Fibroblast of lung (primary cell): ENCODE data around the gene TIMM29. TPM values are rescaled to one million over a fixed set of nuclear protein-coding genes. Genes with fewer than 3 reads are reported as not detected.

Experiments used
- DNase-seq, 2 donors: peaks; one replicate each; pipeline versions ENCODE4 v3.0.0 to v3.0.0-alpha.2; 2010; ENCODE audit warnings: low read depth in 2 of 2
- H2AFZ ChIP-seq: 2 replicates; pipeline ENCODE4 v1.5.1; 2012; ENCODE audit warnings: low read length, control low read depth, inconsistent platforms
- H3K27ac ChIP-seq: 2 replicates; pipeline ENCODE4 v1.5.1; 2011; ENCODE audit warnings: low read length, control low read depth; ENCODE audit not compliant: insufficient read depth
- H3K27me3 ChIP-seq: 2 replicates; pipeline ENCODE4 v1.5.1; 2011; ENCODE audit warnings: mild to moderate bottlenecking, low read length; ENCODE audit not compliant: control insufficient read depth, insufficient read depth
- H3K36me3 ChIP-seq: 2 replicates; pipeline ENCODE4 v1.5.1; 2011; ENCODE audit warnings: low read length; ENCODE audit not compliant: control insufficient read depth, insufficient read depth
- H3K4me1 ChIP-seq: 2 replicates; pipeline ENCODE4 v1.5.1; 2011; ENCODE audit warnings: low read length; ENCODE audit not compliant: control insufficient read depth, insufficient read depth; ENCODE audit errors: extremely low read depth
- H3K4me2 ChIP-seq: 2 replicates; pipeline ENCODE4 v1.5.1; 2011; ENCODE audit warnings: low read length, control low read depth; ENCODE audit not compliant: insufficient read depth; ENCODE audit errors: extremely low read depth
- H3K4me3 ChIP-seq, 4 experiments: fragments of 200-600 bp in 1 of 4; sonication (generic) in 1 of 4; replicated peaks in 1 of 4; 2 replicates each; pipeline ENCODE4 v1.5.1; 2011 to 2016; ENCODE audit warnings: low read length in 4 of 4, low read depth in 3 of 4, mild to moderate bottlenecking in 3 of 4, control low read depth in 2 of 4, inconsistent platforms in 1 of 4, mixed read lengths in 1 of 4; ENCODE audit not compliant: insufficient read depth in 1 of 4; ENCODE audit errors: control extremely low read depth in 1 of 4
- H3K79me2 ChIP-seq: 2 replicates; pipeline ENCODE4 v1.5.1; 2012; ENCODE audit warnings: mild to moderate bottlenecking, low read length, inconsistent platforms; ENCODE audit not compliant: control insufficient read depth, insufficient read depth
- H3K9ac ChIP-seq: 2 replicates; pipeline ENCODE4 v1.5.1; 2011; ENCODE audit warnings: mild to moderate bottlenecking, low read length, control low read depth; ENCODE audit not compliant: insufficient read depth
- H3K9me3 ChIP-seq: 2 replicates; pipeline ENCODE4 v1.5.1; 2012; ENCODE audit warnings: low read depth, low read length; ENCODE audit not compliant: control insufficient read depth, insufficient read depth
- H4K20me1 ChIP-seq: 2 replicates; pipeline ENCODE4 v1.5.1; 2011; ENCODE audit warnings: low read length; ENCODE audit not compliant: control insufficient read depth, insufficient read depth; ENCODE audit errors: extremely low read depth
- EZH2 ChIP-seq: IDR thresholded peaks from 2 replicates; pipeline ENCODE4 v1.5.1; 2012; ENCODE audit warnings: low read length, control low read depth, mild to moderate bottlenecking; ENCODE audit errors: missing control alignments
- polyA plus RNA-seq, 2 donors: library from polyadenylated mRNA; depleted of rRNA in 1 of 2; stranded (reverse) in 1 of 2; unstranded in 1 of 2; fragments of >200 nt; gene quantifications; 2 replicates each; pipeline ENCODE4 v1.2.1, GENCODE V29; 2011 to 2012; ENCODE audit warnings: missing spikeins in 1 of 2
- total RNA-seq: library from RNA; depleted of rRNA; stranded (reverse); fragments of >200 nt; gene quantifications from 2 replicates; pipeline ENCODE4 v1.2.1, GENCODE V29; 2014
- TF ChIP-seq, protein P1 (sequence below), 2 donors: IDR thresholded peaks in 1 of 2; conservative IDR thresholded peaks in 1 of 2; 1 replicate in 1 of 2; 2 replicates in 1 of 2; pipeline ENCODE4 v1.5.1; 2011 to 2012; ENCODE audit warnings: low read length in 2 of 2, control low read depth in 1 of 2, inconsistent platforms in 1 of 2, low read depth in 1 of 2, mild to moderate bottlenecking in 1 of 2

The TIMM29 gene
- total and polyA plus RNA-seq, 2 donors (not counting 1 experiment from before 2014, with no cell fraction given) = 7.0 to 29.2 TPM

DNA sequence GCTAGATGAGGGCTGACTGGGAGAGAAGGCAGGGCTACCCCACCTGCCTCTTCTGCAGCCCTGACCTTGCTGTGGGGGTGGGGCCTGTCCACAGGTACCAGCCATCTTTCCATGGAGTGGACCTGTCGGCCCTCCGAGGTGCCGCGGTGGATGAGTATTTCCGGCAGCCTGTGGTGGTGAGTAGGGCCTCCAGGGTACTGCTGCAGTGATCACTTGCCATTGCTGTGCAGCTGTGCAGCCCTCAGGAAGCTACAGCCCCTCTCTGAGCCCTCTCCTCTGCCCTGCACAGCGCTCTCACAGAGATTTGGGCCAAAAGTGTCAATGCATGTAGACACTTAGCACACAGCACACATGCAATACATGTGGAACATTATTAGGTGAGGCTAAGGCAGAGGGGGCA is 12.0 kb upstream of the TIMM29 start:
- Histone ChIP-seq H3K9ac (no peak overlapping the region), H3K9me3 (no peaks in the 10 kb centered on the region), H4K20me1 (no peaks in the 10 kb centered on the region), H2AFZ (no peak overlapping the region), H3K27me3 (no peaks in the 10 kb centered on the region), H3K36me3 (peaks cover 22% of the 10 kb centered on the region), H3K4me1 (peaks cover 13% of the 10 kb centered on the region), H3K27ac (no peak overlapping the region), H3K4me3 (no peak overlapping the region), H3K79me2 (no peaks in the 10 kb centered on the region), H3K4me2 (no peak overlapping the region)
- DNase-seq = no peak
- no peak for TF ChIP-seq EZH2
- TF ChIP-seq, protein P1, sequence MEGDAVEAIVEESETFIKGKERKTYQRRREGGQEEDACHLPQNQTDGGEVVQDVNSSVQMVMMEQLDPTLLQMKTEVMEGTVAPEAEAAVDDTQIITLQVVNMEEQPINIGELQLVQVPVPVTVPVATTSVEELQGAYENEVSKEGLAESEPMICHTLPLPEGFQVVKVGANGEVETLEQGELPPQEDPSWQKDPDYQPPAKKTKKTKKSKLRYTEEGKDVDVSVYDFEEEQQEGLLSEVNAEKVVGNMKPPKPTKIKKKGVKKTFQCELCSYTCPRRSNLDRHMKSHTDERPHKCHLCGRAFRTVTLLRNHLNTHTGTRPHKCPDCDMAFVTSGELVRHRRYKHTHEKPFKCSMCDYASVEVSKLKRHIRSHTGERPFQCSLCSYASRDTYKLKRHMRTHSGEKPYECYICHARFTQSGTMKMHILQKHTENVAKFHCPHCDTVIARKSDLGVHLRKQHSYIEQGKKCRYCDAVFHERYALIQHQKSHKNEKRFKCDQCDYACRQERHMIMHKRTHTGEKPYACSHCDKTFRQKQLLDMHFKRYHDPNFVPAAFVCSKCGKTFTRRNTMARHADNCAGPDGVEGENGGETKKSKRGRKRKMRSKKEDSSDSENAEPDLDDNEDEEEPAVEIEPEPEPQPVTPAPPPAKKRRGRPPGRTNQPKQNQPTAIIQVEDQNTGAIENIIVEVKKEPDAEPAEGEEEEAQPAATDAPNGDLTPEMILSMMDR (conservative IDR thresholded peaks at IDR 0.05 in 1 of 2, IDR thresholded peaks at IDR 0.05 in 1 of 2; ENCODE audit: low read depth in 1 of 2, low read length in 2 of 2) = no peak

DNA sequence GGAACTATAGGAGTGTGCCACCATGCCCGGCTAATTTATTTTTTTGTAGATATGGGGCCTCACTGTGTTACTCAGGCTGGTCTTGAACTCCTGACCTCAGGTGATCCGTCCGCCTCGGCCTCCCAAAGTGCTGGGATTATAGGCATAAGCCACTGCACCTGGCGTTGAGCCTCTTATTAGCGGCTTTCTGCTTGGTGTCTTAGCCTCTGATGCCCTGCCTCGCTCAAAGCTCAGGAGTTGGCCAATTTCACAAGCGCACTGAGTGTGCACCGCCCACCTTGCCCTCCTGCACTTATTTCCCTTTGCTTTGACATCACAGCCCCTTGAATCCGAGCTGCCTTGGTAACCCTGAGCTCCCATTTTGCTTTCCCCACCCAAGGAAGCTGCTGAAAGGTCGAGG is 10.3 kb upstream of the TIMM29 start:
- Histone ChIP-seq H3K4me3 (no peak overlapping the region), H3K4me2 (no peak overlapping the region), H3K27me3 (no peaks in the 10 kb centered on the region), H3K79me2 (no peaks in the 10 kb centered on the region), H3K9me3 (no peaks in the 10 kb centered on the region), H3K27ac (no peak overlapping the region), H4K20me1 (no peaks in the 10 kb centered on the region), H2AFZ (no peak overlapping the region), H3K36me3 (peaks cover 22% of the 10 kb centered on the region), H3K9ac (no peak overlapping the region), H3K4me1 (peaks cover 13% of the 10 kb centered on the region)
- TF ChIP-seq EZH2 = no peak
- TF ChIP-seq, protein P1 (conservative IDR thresholded peaks at IDR 0.05 in 1 of 2, IDR thresholded peaks at IDR 0.05 in 1 of 2; ENCODE audit: low read depth in 1 of 2, low read length in 2 of 2) = no peak
- DNase-seq = no peak

DNA sequence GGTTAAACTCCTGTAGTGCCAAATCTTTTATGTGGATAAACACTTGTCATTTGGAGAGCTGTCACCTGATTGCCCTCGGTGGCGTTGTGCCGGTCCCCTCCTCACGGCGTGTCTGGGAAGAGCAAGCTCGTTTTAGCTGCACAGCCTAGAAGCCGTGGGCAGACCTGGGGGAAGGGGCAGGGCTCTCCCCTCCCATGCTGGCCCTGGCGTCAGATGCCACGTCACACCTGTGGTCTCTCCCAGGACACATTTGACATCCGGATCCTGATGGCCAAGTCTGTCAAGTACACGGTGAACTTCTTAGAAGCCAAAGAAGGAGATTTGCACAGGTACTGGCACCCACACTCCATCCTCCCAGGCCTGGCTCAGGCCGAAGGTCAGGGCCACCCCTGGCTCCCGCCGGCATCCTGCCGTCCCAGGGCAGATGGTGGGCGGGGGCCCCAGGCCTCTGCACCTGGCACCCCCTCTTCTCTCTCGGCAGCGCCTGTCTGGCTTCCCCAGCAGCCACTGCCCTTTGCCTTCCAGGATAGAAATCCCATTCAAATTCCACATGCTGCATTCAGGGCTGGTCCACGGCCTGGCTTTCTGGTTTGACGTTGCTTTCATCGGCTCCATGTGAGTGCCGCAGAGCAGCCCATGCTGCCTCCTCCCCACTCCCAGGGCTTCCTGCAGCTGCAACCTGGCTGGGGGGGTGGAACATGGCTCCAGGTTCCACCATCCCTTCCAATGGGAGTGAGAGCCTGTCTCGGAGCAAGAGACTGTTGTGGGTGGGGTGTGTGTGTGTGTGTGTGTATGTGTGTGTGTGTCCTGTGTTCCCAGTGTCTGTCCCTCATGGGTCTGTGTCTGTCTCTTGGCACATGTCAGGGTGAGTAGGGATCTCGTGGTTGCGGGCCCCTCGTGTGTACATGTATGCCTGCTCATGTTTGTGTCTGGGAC is 9.0 kb upstream of the TIMM29 start:
- Histone ChIP-seq H3K9me3 (no peaks in the 10 kb centered on the region), H3K79me2 (no peaks in the 10 kb centered on the region), H3K4me2 (no peak overlapping the region), H3K36me3 (peaks cover 25% of the 10 kb centered on the region), H3K27me3 (no peaks in the 10 kb centered on the region), H3K27ac (no peak overlapping the region), H3K4me3 (no peak overlapping the region), H2AFZ (no peak overlapping the region), H4K20me1 (no peaks in the 10 kb centered on the region), H3K9ac (no peak overlapping the region), H3K4me1 (peaks cover 13% of the 10 kb centered on the region)
- no peak for TF ChIP-seq EZH2
- TF ChIP-seq, protein P1 (conservative IDR thresholded peaks at IDR 0.05 in 1 of 2, IDR thresholded peaks at IDR 0.05 in 1 of 2; ENCODE audit: low read depth in 1 of 2, low read length in 2 of 2) = no peak
- DNase-seq = no peak
